ENCODE measurements around the gene TACC2.

DNA sequence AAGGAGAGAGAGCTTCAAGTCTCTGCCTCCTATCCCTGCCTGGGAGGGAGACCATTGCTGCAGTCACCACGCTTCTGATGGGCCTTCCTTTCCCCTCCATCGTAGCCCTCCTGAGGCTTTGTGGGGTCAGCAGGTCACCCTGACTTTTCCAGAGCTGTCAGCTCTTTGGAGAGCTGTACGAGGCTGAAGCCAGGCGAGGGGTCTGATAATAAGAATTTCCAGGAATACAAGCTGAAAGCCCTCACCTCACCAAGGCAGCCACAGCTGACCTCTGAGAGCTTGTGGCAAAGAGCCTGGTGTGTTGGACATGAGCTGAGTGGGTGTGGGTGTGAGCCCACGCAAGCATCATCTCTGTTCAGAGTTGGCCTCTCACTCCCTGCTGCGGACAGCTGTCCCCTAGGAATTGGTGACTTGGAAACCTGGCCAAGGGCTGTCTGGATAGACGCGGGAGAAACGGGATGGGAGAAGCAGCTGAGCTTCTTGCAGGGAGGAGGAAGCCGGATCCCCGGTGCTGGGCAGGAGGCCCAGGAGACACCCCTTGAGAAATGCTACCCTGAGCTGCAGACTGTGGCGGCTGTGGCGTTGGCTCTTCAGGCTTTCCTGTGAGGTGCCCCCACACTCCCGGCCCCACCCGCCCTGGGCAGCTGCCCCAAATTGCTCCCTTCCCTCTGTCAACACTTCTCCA, 160.1 kb downstream of the TACC2 start:
- no peak for TF ChIP-seq CTCF (IDR thresholded peaks at IDR 0.05)
- TF ChIP-seq POLR2A (IDR thresholded peaks at IDR 0.05) = no peak

Data from lower leg skin (tissue), 3 donors.